HepG2 (cell line): ENCODE results near the gene ELMOD3. TPM values are rescaled to one million over a fixed set of nuclear protein-coding genes. Genes with fewer than 3 reads are reported as not detected.

ENCODE experiments used
- BRCA1 ChIP-seq: sonication (generic); formaldehyde crosslinking; IDR thresholded peaks from 2 replicates; pipeline ENCODE4 v1.4.0; 2020; ENCODE audit warnings: missing genetic modification reagents
- DNMT1 ChIP-seq: sonication (generic); formaldehyde crosslinking; IDR thresholded peaks from 2 replicates; pipeline ENCODE4 v1.5.1; 2020; ENCODE audit warnings: mild to moderate bottlenecking, missing genetic modification reagents
- FLYWCH1 ChIP-seq: sonication (generic); formaldehyde crosslinking; IDR thresholded peaks from 2 replicates; pipeline ENCODE4 v1.8.1; 2023; ENCODE audit warnings: mild to moderate bottlenecking, missing genetic modification reagents
- FOSL1 ChIP-seq: sonication (generic); formaldehyde crosslinking; IDR thresholded peaks from 2 replicates; pipeline ENCODE4 v1.9.0; 2021; ENCODE audit warnings: missing genetic modification reagents, borderline replicate concordance
- GATAD2A ChIP-seq: IDR thresholded peaks from 2 replicates; pipeline ENCODE4 v1.6.1; 2016
- GPN1 ChIP-seq: sonication (generic); formaldehyde crosslinking; IDR thresholded peaks from 2 replicates; pipeline ENCODE4 v1.5.1; 2020; ENCODE audit warnings: missing genetic modification reagents, borderline replicate concordance
- HMG20B ChIP-seq: conservative IDR thresholded peaks from 2 replicates; pipeline ENCODE4 v1.6.1; 2016; ENCODE audit warnings: missing genetic modification reagents, missing compliant biosample characterization
- HMGXB4 ChIP-seq, 2 experiments: sonication (generic) in 1 of 2; formaldehyde crosslinking in 1 of 2; IDR thresholded peaks; 2 replicates each; pipeline versions ENCODE4 v1.4.0 to v1.6.1; 2018 to 2020; ENCODE audit warnings: missing genetic modification reagents in 2 of 2, borderline replicate concordance in 1 of 2, low read depth in 1 of 2, mild to moderate bottlenecking in 1 of 2, missing biosample characterization in 1 of 2
- HNRNPK ChIP-seq: fragments of 200-400 bp; formaldehyde crosslinking; IDR thresholded peaks from 2 replicates; pipeline ENCODE4 v1.6.1; 2018; ENCODE audit warnings: low read length, low read depth, moderate library complexity, mild to moderate bottlenecking; ENCODE audit not compliant: poor library complexity, severe bottlenecking
- JUND ChIP-seq: sonication (generic); formaldehyde crosslinking; IDR thresholded peaks from 2 replicates; pipeline ENCODE4 v1.8.0; 2022; ENCODE audit warnings: mild to moderate bottlenecking, missing genetic modification reagents
- PLRG1 ChIP-seq: fragments of 450-650 bp; conservative IDR thresholded peaks from 2 replicates; pipeline ENCODE4 v1.6.1; 2016
- REL ChIP-seq: sonication (generic); formaldehyde crosslinking; conservative IDR thresholded peaks from 2 replicates; pipeline ENCODE4 v1.8.0; 2022; ENCODE audit warnings: mild to moderate bottlenecking, missing genetic modification reagents, moderate library complexity
- TOE1 ChIP-seq: sonication (generic); formaldehyde crosslinking; IDR thresholded peaks from 2 replicates; pipeline ENCODE4 v1.4.0; 2020; ENCODE audit warnings: mild to moderate bottlenecking, missing genetic modification reagents
- ZNF264 ChIP-seq: sonication (generic); formaldehyde crosslinking; IDR thresholded peaks from 2 replicates; pipeline ENCODE4 v1.4.0; 2020; ENCODE audit warnings: missing genetic modification reagents
- ZNF44 ChIP-seq: sonication (generic); formaldehyde crosslinking; IDR thresholded peaks from 2 replicates; pipeline ENCODE4 v1.5.1; 2020; ENCODE audit warnings: mild to moderate bottlenecking, missing genetic modification reagents
- ZNF513 ChIP-seq: sonication (generic); formaldehyde crosslinking; conservative IDR thresholded peaks from 2 replicates; pipeline ENCODE4 v1.5.0; 2020; ENCODE audit warnings: missing genetic modification reagents
- ZNF772 ChIP-seq: sonication (generic); formaldehyde crosslinking; IDR thresholded peaks from 2 replicates; pipeline ENCODE4 v1.5.0; 2020; ENCODE audit warnings: mild to moderate bottlenecking, missing genetic modification reagents
- ZNF841 ChIP-seq: sonication (generic); formaldehyde crosslinking; IDR thresholded peaks from 2 replicates; pipeline ENCODE4 v1.8.1; 2023; ENCODE audit warnings: missing genetic modification reagents, borderline replicate concordance
- polyA plus RNA-seq, 8 experiments: library from polyadenylated mRNA; depleted of rRNA in 3 of 8; stranded (reverse) in 7 of 8; unstranded in 1 of 8; fragments of >200 nt; fragmentation: Illumina TruSeq in 4 of 8; extraction: Trizol in 4 of 8; gene quantifications; 2 replicates each; pipeline versions ENCODE4 v1.2.1 to v1.2.3, GENCODE V29; 2011 to 2016; ENCODE audit warnings: low read depth in 4 of 8, missing spikeins in 1 of 8, mixed read lengths in 1 of 8; ENCODE audit not compliant: insufficient read depth in 1 of 8
- total RNA-seq, 5 experiments: library from RNA; depleted of rRNA; stranded (reverse); fragments of >200 nt; fragmentation: Illumina TruSeq; extraction: Trizol; gene quantifications; 2 replicates each; pipeline ENCODE4 v1.2.3, GENCODE V29; 2016; ENCODE audit warnings: low read depth in 1 of 5
- TF ChIP-seq, protein P1 (sequence below): sonication (generic); formaldehyde crosslinking; IDR thresholded peaks from 2 replicates; pipeline ENCODE4 v1.4.0; 2020; ENCODE audit warnings: mild to moderate bottlenecking, missing genetic modification reagents, borderline replicate concordance
- TF ChIP-seq, protein P2 (sequence below): sonication (generic); formaldehyde crosslinking; IDR thresholded peaks from 2 replicates; pipeline ENCODE4 v1.8.0; 2022; ENCODE audit warnings: low read depth, missing genetic modification reagents
- TF ChIP-seq, protein P3 (sequence below): sonication (generic); formaldehyde crosslinking; IDR thresholded peaks from 2 replicates; pipeline ENCODE4 v1.5.0; 2020; ENCODE audit warnings: mild to moderate bottlenecking, missing genetic modification reagents

ELMOD3 gene
- total and polyA plus RNA-seq, 2 of the 13 experiments (the other 11 are each of a cell fraction or from before 2014, with no cell fraction given) = 13.3 to 19.5 TPM

GRCh38 chr2:85390941-85391669 is 36.5 kb downstream of the ELMOD3 start (continued):
- TF ChIP-seq ZNF841 (no peak), FOSL1 (CRISPR knock-in tag) (no peak), ZNF772 (CRISPR knock-in tag) (no peak), TOE1 (CRISPR knock-in tag) (no peak), REL (no peak), FLYWCH1 (no peak), BRCA1 (CRISPR knock-in tag) (no peak), GPN1 (no peak), PLRG1 (no peak), ZNF513 (CRISPR knock-in tag) (no peak), DNMT1 (CRISPR knock-in tag) (no peak), HMGXB4 (CRISPR knock-in tag; IDR thresholded peaks at IDR 0.05; ENCODE audit: borderline replicate concordance in 1 of 2, low read depth in 1 of 2) (peak; percentile 79 to 82), HNRNPK (no peak), JUND (CRISPR knock-in tag) (no peak), HMG20B (CRISPR knock-in tag) (no peak), GATAD2A (CRISPR knock-in tag) (peak; percentile 50; the same call in 1 of the 2 replicates), ZNF264 (no peak), ZNF44 (CRISPR knock-in tag) (no peak)
- TF ChIP-seq, protein P1, sequence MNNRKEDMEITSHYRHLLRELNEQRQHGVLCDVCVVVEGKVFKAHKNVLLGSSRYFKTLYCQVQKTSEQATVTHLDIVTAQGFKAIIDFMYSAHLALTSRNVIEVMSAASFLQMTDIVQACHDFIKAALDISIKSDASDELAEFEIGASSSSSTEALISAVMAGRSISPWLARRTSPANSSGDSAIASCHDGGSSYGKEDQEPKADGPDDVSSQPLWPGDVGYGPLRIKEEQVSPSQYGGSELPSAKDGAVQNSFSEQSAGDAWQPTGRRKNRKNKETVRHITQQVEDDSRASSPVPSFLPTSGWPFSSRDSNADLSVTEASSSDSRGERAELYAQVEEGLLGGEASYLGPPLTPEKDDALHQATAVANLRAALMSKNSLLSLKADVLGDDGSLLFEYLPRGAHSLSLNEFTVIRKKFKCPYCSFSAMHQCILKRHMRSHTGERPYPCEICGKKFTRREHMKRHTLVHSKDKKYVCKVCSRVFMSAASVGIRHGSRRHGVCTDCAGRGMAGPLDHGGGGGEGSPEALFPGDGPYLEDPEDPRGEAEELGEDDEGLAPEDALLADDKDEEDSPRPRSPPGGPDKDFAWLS (CRISPR knock-in tag) = peak; percentile 40; the same call in 1 of the 2 replicates
- TF ChIP-seq, protein P2, sequence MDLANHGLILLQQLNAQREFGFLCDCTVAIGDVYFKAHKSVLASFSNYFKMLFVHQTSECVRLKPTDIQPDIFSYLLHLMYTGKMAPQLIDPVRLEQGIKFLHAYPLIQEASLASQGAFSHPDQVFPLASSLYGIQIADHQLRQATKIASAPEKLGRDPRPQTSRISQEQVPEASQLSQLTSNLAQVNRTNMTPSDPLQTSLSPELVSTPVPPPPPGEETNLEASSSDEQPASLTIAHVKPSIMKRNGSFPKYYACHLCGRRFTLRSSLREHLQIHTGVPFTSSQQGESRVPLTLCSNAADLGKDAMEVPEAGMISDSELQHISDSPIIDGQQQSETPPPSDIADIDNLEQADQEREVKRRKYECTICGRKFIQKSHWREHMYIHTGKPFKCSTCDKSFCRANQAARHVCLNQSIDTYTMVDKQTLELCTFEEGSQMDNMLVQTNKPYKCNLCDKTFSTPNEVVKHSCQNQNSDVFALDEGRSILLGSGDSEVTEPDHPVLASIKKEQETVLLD (CRISPR knock-in tag) = no peak
- TF ChIP-seq, protein P3, sequence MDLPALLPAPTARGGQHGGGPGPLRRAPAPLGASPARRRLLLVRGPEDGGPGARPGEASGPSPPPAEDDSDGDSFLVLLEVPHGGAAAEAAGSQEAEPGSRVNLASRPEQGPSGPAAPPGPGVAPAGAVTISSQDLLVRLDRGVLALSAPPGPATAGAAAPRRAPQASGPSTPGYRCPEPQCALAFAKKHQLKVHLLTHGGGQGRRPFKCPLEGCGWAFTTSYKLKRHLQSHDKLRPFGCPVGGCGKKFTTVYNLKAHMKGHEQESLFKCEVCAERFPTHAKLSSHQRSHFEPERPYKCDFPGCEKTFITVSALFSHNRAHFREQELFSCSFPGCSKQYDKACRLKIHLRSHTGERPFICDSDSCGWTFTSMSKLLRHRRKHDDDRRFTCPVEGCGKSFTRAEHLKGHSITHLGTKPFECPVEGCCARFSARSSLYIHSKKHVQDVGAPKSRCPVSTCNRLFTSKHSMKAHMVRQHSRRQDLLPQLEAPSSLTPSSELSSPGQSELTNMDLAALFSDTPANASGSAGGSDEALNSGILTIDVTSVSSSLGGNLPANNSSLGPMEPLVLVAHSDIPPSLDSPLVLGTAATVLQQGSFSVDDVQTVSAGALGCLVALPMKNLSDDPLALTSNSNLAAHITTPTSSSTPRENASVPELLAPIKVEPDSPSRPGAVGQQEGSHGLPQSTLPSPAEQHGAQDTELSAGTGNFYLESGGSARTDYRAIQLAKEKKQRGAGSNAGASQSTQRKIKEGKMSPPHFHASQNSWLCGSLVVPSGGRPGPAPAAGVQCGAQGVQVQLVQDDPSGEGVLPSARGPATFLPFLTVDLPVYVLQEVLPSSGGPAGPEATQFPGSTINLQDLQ (CRISPR knock-in tag) = no peak
